ENCODE results near the gene KRT40. TPM values are rescaled to one million over a fixed set of nuclear protein-coding genes. Genes with fewer than 3 reads are reported as not detected.

The KRT40 gene
- total and polyA plus RNA-seq, 2 experiments from 2014 or later = not detected

- H3K4me1 Mint-ChIP-seq = peaks cover 10% of the 10 kb centered on the region; the same call in 2 of the 3 replicates
- H3K27ac ChIP-seq (ENCODE audit: low read depth) = no peak overlapping the region
These were observed 26.3 kb upstream of the KRT40 start for GRCh38 chr17:41010441-41010840.

More at GRCh38 chr17:41010441-41010840, 26.3 kb upstream of the KRT40 start:
- TF ChIP-seq POLR2AphosphoS5 (IDR thresholded peaks at IDR 0.05; ENCODE audit: low read depth) = no peak
- TF ChIP-seq ETS1 (IDR thresholded peaks at IDR 0.05) = no peak
- no peak for TF ChIP-seq CREB1 (CRISPR knock-in tag; IDR thresholded peaks at IDR 0.05; ENCODE audit: low read depth)
- TF ChIP-seq ZNF114 (CRISPR knock-in tag; IDR thresholded peaks at IDR 0.05) = no peak
- TF ChIP-seq, protein P1, sequence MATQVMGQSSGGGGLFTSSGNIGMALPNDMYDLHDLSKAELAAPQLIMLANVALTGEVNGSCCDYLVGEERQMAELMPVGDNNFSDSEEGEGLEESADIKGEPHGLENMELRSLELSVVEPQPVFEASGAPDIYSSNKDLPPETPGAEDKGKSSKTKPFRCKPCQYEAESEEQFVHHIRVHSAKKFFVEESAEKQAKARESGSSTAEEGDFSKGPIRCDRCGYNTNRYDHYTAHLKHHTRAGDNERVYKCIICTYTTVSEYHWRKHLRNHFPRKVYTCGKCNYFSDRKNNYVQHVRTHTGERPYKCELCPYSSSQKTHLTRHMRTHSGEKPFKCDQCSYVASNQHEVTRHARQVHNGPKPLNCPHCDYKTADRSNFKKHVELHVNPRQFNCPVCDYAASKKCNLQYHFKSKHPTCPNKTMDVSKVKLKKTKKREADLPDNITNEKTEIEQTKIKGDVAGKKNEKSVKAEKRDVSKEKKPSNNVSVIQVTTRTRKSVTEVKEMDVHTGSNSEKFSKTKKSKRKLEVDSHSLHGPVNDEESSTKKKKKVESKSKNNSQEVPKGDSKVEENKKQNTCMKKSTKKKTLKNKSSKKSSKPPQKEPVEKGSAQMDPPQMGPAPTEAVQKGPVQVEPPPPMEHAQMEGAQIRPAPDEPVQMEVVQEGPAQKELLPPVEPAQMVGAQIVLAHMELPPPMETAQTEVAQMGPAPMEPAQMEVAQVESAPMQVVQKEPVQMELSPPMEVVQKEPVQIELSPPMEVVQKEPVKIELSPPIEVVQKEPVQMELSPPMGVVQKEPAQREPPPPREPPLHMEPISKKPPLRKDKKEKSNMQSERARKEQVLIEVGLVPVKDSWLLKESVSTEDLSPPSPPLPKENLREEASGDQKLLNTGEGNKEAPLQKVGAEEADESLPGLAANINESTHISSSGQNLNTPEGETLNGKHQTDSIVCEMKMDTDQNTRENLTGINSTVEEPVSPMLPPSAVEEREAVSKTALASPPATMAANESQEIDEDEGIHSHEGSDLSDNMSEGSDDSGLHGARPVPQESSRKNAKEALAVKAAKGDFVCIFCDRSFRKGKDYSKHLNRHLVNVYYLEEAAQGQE (IDR thresholded peaks at IDR 0.05; ENCODE audit: unreplicated experiment) = no peak
- TF ChIP-seq ZNF331 (CRISPR knock-in tag; IDR thresholded peaks at IDR 0.05; ENCODE audit: low read depth) = no peak
- no peak for TF ChIP-seq EZH2phosphoT487 (IDR thresholded peaks at IDR 0.05; ENCODE audit: unreplicated experiment)
- no peak for TF ChIP-seq JUNB (IDR thresholded peaks at IDR 0.05; ENCODE audit: unreplicated experiment)
- no peak for TF ChIP-seq EZH2 (IDR thresholded peaks at IDR 0.05; ENCODE audit: low read depth, unreplicated experiment)
- no peak for TF ChIP-seq ZNF462 (CRISPR knock-in tag; IDR thresholded peaks at IDR 0.05)
- no peak for TF ChIP-seq NANOG (IDR thresholded peaks at IDR 0.05; ENCODE audit: borderline replicate concordance)
- TF ChIP-seq CTCF (conservative IDR thresholded peaks at IDR 0.05; ENCODE audit: low read depth in 2 of 2) = no peak
- TF ChIP-seq STAT1 (IDR thresholded peaks at IDR 0.05; ENCODE audit: unreplicated experiment) = no peak
- H3K79me2 ChIP-seq (replicated peaks; ENCODE audit: insufficient read depth) = no peaks in the 10 kb centered on the region
- H2AFZ ChIP-seq = no peak overlapping the region
- no peak overlapping the region for H3K27ac Mint-ChIP-seq
- no peak overlapping the region for H3K4me3 ChIP-seq
- DNase-seq (ENCODE audit: low spot score) (no peak), ATAC-seq (no peak)
- H3K36me3 Mint-ChIP-seq (ENCODE audit: low read depth) = no peaks in the 10 kb centered on the region
- peaks cover 14% of the 10 kb centered on the region for H3K4me1 ChIP-seq (ENCODE audit: insufficient read depth)
- no peak overlapping the region for H3K4me3 Mint-ChIP-seq
- no peaks in the 10 kb centered on the region for H3K27me3 ChIP-seq (ENCODE audit: insufficient read depth)
- H3K27me3 Mint-ChIP-seq (ENCODE audit: insufficient read depth, low read depth, poor library complexity) = peaks cover 1% of the 10 kb centered on the region
- H3K9me2 ChIP-seq (ENCODE audit: insufficient read depth) = no peaks in the 10 kb centered on the region; the same call in 1 of the 2 replicates
- no peaks in the 10 kb centered on the region for H3F3A ChIP-seq (replicated peaks; ENCODE audit: low read depth)
- H3K4me2 ChIP-seq = no peak overlapping the region
- H3K36me3 ChIP-seq (ENCODE audit: insufficient read depth) = no peaks in the 10 kb centered on the region
- no peaks in the 10 kb centered on the region for H3K9me3 Mint-ChIP-seq
- no peaks in the 10 kb centered on the region for H4K20me1 ChIP-seq (replicated peaks; ENCODE audit: insufficient read depth)

Measured in GM23338 (cell line).